Stimulated activated CD4-positive, alpha-beta T cell treated with anti-CD3 and anti-CD28 coated beads, TNF-alpha, amount 100 ng/mL, for 4 hours (primary cell): ENCODE data around the gene TICAM1.
"Not testable (repeated sequence)": the region's sequence is repeated elsewhere in the genome, so short reads cannot be mapped to it uniquely, and the experiment has no call there.

Experiments used
- DNase-seq, 3 experiments: peaks; one replicate each; pipeline ENCODE4 v3.0.0-alpha.2; 2020; ENCODE audit warnings: low read depth in 3 of 3

TICAM1 gene

DNA sequence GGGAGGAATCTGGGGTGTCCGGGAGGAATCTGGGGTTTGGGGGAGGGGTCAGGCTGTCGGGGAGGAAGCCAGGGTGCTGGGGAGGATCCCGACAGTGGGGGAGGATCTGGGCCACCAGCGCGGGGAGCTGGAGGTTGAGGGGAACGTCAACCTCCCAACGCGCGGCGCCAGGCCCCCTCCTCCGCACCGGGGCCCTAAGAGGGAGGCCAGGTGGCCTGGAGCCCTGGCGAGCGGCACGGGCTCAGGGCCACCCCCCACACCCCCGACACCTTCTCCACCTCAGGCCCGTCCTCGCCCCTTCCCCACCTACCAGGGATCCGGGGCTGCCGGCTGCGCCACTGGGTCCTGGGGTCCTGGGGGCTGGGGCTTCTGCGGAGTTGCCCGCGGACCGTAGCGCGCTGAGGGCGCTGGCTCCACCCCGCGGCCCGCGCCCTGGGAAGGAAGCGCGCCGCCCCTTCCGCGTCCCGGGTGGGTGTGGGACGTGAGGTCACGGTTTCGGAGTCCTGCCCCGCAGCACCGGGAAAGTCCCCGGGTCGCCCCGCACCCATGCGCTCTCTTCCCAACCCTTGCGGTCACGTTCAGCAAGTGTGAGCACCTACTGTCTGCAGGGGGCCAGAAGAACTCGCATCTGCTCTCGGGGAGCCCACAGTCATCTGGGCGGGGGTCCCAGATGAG lies at the start of gene TICAM1:
Gene TICAM1 (minus strand): TSS at position 409 of the 675 bp plus-strand sequence. CDS start 13,335 bp downstream, outside the sequence.
- peak; percentile 61 to 77 (median 69) for DNase-seq

DNA sequence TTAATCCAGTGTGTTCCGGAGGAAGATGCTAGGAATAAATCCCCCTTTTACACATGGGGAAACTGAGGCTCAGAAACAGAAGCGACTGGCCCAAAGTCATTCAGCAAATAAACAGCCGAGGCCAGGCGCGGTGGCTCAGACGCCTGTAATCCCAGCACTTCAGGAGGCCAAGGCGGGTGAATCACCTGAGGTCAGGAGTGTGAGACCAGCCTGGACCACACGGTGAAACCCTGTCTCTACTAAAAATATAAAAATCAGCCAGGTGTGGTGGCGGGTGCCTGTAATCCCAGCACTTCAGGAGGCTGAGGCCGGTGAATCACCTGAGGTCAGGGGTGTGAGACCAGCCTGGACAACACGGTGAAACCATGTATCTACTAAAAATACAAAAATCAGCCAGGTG lies 47.5 kb upstream of the TICAM1 start:
- DNase-seq, result no peak

DNA sequence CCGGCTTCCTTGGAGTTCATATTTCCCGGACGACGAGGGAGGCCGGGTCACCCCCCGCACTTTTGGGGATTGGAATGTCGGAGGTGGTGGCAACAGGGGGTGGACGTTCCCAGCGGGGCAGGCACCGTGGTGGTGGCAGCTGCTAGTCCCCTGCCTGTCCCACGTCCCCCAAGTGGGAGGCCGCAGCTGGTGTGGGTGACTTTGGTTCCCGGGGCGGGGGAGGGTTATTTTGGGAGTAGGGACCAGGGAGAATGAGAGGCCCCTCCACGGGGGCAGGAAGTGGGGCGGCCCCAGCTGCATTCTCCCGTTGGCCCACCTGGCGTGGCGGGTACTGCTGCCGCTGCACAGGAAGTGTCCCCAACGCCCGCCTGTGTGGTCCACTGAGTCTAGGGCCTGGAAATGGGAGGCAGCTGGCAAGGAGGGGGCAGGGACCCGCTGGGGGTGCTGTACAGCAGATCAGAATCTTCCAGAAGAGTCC lies 47.0 kb upstream of the TICAM1 start:
- no peak for DNase-seq

DNA sequence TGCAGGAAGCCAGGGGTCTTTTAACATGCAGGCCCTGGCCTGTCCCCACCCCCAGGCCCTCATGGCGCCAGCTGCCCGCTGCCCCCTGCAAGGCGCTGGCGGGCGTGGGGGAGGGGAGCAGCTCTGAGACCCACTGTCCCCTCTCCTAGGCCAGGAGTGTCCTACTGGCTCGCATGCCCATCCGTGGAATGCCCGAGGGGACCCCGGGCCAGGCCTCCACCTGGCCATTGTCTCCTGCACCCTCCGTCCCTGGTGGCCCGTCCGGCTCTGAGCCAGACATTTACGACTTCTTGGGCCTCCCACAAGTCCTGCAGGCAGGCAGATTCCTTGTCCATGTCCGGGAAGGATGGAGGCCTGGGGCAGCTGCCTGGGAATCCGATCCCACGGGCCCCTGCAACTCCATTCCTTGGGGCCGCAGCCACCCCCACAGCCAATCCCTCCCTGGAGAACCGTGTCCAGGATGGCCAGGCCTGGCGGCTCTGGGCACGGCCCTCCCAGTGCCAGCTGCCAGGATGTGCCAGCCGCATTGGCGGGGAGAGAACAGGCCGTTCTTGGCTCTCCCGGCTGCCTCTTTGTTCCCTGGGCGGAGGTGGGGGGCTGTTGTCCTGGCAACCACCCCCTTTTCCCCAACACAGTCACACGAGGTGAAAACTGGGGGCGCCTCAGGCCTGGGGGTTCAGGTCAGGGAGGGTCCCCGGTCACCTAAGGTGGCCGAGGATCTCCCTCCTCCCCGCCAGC lies 46.4 kb upstream of the TICAM1 start:
- no peak for DNase-seq

DNA sequence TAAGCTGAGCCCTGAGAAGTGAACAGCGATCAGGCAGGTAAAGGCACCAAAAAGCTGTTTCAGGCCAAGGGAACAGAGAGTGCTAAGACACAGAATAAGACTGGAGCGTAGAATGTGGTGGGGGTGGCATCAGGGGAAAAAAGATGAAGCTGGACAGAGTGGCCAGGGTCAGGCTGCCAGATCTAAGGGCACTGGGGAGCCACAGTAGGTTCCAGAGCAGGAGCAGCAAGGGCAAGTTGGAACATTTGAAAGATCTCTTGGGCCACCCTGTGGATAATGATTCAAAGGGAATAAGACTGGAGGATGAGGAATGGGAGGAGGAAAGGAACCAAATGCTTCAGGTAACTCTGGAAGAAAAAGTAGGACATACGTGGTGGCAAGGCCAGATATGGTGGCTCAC lies 42.4 kb upstream of the TICAM1 start:
- no peak for DNase-seq

DNA sequence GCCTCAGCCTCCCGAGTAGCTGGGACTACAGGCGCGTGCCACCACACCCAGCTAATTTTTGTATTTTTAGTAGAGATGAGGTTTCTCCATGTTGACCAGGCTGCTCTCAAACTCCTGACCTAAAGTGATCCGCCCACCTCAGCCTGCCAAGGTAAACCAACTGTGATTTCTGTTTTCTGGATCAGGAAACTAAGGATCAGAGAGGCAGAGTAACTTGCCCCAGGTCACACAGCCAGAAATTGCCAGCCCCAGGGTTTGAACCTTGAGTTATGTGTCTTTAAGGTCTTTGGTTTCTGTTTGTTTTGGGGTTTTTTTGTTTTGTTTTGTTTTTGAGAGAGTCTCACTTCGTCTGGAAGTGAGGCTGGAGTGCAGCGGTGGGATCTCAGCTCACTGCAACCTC lies 40.2 kb upstream of the TICAM1 start:
- DNase-seq, result no peak

DNA sequence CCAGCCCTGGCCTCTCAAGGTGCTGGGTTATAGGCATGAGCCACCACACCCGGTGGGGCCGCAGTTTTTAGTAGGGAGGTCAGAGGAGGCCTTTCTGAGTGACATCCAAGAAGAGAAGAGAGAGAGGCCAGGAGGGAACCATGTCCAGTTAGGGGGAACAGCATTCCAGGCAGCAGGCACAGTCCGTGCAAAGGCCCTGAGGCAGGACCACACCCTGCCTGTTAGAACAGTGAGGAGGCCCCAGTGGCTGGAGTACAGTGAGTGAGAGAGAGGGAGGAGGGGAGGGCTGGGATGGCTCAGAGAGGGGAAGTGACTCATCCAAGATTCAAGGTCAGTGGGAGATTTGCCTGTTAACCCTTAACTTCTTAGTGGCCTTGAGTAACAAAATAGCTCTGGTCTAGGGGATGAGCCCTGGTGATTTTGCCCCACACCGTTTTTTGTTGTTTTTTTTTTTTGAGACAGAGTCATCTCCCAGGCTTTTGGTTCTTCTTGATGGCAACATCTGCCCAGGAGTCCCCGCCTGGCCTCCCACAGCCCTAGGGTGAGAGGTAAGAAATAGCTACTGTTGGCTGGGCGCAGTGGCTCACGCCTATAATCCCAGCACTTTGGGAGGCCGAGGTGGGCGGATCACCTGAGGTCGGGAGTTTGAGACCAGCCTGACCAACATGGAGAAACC lies 38.7 kb upstream of the TICAM1 start:
- DNase-seq, result no peak

DNA sequence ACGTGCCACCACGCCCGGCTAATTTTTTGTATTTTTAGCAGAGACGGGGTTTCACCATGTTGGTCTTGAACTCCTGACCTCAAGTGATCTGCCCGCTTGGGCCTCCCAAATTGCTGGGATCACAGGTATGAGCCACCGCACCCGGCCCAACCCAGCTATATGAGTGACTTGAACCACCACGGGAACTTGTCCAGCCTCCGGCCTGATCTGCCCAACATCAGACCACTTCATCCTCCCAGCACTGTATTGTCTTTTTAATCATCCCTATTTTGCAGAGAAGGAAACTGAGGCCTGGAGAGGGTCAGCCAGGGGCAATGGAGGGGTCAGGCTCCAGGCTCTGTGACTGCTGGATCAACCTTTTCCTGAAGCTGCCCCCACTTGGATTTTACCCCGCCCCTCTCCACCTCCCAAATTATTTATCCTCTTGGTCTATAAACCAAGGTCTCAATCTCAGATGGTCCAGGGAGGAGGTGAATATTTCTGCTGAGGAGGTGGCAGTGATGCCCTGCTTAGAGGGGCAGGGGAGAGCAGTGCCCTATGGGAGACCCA lies 36.8 kb upstream of the TICAM1 start:
- no peak for DNase-seq

DNA sequence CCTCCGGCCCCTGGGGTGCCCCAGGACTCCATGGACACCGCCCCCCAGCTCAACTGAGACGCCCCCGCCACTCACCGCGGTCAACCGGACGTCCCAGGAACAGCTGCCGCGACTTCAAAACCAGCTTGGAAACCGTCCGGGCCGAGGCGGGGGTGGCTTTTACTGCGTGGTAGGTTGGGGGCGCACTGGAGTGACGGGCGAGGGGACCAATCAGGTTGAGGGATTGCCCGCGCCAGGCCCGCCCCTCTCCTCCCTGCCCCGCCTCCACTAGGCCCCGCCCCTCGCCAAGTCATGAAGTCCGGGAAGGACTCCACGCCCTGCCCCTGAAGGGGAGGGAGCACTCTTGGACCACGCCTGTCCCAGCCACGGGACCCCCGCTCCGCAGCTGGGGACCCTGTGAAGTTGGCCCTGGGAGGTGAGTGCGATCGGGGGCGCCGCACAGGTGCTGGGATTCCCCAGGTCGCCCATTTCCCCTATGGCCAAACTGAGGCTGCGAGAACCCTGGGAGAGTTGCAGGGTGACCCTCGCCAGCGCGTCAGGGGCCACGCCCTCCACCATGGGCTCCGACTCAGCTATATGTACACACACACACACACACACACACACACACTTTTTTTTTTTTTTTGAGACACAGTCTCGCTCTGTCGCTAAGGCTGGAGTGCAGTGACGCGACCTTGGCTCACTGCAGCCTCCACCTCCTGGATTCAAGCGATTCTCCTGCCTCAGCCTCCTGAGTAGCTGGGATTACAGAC lies 36.2 kb upstream of the TICAM1 start, which contains the start of gene PLIN3:
Gene PLIN3 (minus strand): TSS at position 134 of the 752 bp plus-strand sequence. CDS start 6,273 bp downstream, outside the sequence.
- peak; percentile 85 to 94 (median 89) for DNase-seq

DNA sequence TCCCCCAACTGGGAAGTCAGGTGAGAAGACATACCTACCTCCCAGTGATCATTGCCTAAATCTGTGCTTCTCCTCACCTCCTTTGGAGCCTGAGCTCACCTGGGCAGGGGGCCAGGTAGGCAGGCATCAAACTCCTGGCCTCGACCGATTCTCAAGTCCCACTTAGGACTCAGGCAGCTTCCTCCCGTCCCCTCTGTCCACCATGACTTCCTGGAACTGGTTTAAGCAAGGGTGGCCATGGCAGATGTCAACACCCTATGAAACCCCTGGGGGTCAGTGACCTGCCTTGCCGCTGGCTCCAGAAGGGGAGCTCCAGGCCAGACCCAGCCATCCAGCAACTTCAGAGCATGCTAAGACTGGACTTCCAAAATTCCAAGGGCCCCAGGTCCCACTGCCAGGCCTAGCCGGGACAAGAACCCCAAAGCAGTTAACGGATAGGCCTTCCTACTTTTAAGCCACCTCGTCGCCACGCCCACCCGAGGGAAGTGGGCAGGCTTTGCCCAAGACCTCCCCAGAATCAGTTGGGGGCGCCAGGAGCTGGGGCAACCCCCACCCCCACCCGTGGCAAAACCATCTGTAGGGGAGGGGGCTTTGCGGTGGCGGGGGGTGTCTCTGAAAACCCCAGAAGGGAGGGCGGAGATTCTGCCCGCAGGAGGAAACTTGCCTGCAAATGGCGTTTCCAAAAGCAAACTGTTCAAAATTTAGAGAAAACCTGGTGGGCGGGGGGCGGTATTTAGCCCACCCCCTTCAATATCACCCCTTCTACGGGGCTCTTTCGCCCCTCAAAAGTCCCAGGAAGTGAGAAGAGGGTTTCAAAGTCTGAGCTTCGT lies 35.3 kb upstream of the TICAM1 start:
- peak in 2 of 3 experiments; percentile 35 to 56 for DNase-seq

DNA sequence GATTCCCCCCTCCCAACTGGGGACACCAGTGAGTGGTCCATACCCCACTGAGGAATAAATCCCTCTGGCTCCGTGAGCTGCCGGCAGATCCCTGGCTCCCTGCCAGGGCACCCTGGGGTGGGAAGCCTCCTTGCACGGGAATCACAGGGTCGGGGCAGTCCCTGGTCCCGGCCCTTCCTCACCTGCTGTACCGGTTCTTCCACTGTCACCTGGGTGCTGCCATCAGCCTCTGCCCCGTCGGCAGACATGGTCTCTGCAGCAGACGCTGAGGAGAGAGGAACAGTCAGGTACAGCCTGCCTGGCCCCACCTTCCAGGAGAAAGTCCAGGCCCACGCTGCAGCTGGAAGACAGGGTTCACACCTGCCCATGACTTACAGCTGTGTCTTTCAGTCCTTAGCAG lies 29.6 kb upstream of the TICAM1 start:
- DNase-seq, result no peak

DNA sequence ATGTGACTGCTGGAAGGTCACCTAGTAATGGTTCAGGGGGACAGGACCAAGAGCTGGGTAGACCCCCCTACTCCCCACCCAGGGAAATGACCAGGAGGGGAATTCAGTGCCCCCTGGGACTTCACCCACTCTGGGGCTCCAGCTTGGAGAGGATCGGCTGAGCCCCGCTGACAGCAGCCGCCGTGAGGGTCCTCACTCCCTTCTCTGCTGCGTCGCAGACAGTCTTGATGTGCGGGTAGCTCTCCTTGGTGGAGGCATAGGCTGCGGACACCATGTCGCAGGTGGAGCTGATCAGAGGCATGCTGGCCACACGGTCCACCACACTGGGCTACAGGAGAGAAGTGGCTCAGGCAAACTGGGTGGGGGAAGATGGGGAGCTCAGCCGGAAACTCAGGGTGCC lies 28.2 kb upstream of the TICAM1 start:
- no peak for DNase-seq

DNA sequence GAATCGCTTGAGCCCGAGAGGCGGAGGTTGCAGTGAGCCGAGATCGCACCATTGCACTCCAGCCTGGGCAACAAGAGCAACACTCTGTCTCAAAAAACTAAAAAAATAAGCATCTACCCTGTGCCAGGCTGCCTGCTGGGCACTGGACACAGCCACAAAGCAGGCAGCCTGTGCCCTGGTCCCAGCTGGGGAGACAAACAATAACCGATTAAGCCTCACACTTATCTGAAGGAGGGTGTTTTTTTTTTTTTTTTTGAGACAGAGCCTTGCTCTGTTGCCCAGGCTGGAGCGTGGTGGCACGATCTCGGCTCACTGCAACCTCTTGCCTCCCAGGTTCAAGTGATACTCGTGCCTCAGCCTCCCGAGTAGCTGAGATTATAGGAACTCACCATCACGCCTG lies 25.0 kb upstream of the TICAM1 start:
- DNase-seq, result not testable (repeated sequence)

DNA sequence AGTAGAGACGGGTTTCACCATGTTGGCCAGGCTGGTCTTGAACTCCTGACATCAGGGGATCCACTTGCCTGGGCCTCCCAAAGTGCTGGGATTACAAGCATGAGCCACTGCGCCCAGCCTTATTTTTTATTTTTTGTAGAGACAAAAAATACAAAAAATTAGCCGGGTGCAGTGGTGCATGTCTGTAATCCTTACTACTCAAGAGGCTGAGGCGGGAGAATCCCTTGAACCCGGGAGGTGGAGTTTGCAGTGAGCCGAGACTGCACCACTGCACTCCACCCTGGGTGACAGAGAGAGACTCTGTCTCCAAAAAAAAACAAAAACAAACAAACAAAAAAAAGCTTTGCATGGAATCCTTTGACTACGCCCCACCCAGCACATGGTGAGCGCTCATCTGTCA lies 22.0 kb upstream of the TICAM1 start:
- not testable (repeated sequence) for DNase-seq

DNA sequence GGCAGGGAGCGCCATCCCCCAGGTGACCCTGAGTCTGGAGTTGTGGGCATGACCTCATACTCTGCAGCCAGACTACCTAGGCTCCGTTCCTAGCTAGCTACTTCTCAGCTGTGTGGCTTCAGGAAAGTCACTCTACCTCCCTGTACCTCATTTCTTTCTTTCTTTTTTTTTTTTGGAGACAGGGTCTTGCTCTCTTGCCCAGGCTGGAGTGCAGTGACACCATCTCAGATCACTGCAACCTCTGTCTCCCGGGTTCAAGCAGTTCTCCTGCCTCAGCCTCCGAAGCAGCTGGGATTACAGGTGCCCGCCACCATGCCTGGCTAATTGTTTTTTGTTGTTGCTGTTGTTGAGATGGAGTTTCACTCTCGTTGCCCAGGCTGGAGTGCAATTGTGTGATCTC lies 21.0 kb upstream of the TICAM1 start:
- DNase-seq, result no peak

DNA sequence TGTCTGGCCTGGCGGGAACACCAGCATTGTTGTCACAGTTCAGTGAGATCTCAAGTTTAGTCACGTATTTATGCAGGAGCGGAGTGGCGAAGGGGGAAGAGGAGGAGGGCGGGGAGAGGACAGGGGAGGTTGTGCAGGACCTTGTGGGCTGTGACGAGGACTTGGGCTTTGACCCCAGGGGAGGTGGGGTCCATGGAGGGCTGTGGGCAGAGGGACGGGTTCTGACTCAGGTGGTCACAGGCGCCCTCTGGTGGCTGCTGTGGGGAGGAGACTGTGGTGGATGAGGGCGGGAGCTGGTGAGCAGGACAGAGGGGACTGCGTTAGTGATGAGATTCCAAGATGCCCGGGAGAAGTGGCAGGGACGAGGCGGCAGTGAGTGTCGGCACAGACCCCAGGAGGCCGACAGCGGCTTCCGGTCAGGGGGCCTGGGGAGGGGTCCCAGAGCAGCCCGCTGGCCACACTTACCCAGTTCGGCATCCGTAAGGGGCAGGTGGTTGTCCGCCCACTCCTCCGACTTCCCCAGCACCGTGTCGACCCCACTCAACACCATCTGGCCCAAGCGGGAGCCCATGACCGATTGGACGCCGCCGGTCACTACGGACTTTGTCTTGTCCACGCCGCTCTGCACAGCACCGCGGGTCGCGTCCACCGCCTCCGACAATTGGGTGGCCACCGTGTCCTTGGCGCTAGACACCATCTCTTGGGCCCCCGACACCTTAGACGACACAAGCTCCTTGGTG lies 20.2 kb upstream of the TICAM1 start:
- peak; percentile 57 to 62 (median 62) for DNase-seq

DNA sequence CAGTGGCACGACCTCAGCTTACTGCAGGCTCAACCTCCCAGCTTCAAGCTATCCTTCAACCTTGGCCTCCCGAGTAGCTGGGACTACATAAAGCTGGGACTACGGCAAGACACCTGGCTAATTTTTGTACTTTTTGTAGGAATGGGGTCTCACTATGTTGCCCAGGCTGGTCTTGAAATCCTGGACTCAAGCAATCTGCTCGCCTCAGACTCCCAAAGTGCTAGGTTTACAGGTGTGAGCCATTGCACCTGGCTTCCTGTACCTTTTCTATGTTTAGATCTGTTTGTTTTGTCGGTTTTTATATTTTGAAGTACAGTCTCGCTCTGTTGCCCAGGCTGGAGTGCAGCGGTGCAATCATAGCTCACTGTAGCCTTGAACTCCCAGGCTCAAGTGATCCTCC lies 17.5 kb upstream of the TICAM1 start:
- no peak for DNase-seq

DNA sequence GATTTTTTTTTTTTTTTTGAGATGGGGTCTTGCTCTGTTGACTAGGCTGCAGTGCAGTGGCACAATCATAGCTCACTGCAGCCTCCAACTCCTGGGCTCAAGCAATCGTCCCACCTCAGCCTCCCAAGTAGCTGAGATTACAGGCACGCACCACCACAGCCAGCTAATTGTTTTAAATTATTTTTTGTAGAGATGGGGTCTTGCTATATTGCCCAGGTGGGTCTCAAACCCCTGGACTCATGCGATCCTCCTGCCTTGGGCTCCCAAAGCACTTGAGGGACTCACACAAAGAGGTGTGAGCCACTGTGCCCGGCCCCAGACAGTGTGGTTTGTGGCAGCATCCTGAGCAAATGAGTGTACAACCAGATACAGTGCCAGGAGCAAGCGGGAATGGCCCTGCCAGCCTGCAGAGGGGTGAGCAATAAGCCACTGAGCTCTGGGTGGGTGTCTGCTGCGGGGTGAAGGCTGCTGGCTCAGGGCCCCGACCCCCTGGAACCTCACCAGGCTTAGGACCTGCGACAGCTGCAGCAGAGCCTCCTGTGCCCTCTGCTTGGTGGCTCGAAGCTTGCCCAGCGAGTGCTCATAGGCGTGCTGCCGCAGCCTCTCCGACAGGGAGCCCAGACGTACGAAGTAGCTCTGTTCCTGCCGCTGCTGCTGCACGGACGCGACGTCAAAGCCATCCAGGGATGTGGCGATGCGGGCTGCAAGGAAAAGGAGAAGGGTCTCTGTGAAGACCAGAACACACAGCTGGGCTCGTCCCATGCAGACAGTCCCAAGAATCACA lies 15.9 kb upstream of the TICAM1 start:
- no peak for DNase-seq

DNA sequence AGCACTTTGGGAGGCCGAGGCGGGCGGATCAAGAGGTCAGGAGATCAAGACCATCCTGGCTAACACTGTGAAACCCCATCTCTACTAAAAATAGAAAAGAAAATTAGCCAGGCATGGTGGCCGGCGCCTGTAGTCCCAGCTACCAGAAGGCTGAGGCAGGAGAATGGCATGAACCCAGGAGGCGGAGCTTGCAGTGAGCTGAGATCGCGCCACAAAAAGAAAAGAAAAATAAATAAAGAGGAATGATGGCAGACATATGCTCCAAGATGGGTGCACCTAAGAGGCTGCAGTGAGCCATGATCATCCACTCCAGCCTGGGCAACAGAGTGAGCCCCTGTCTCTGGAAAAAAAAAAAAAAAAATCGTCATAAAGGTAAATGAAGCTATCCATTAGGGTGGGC lies 14.5 kb upstream of the TICAM1 start:
- not testable (repeated sequence) for DNase-seq
